IPS-15b (cell line): ENCODE data around the gene PMAIP1.

Source experiments
- H3K27me3 ChIP-seq: one replicate; pipeline ENCODE4 v1.6.1; 2013; ENCODE audit warnings: low read length; ENCODE audit not compliant: control insufficient read depth, insufficient read depth
- H3K36me3 ChIP-seq: one replicate; pipeline ENCODE4 v1.6.1; 2013; ENCODE audit warnings: low read length; ENCODE audit not compliant: control insufficient read depth, insufficient read depth
- H3K4me1 ChIP-seq: one replicate; pipeline ENCODE4 v1.6.1; 2013; ENCODE audit warnings: mild to moderate bottlenecking, low read length; ENCODE audit not compliant: control insufficient read depth, insufficient read depth
- H3K4me3 ChIP-seq: one replicate; pipeline ENCODE4 v1.5.1; 2013; ENCODE audit warnings: low read depth, low read length
- H3K9ac ChIP-seq: one replicate; pipeline ENCODE4 v1.6.1; 2013; ENCODE audit warnings: low read depth, mild to moderate bottlenecking, low read length
- H3K9me3 ChIP-seq: one replicate; pipeline ENCODE4 v1.6.1; 2013; ENCODE audit warnings: mild to moderate bottlenecking, low read length; ENCODE audit not compliant: control insufficient read depth, insufficient read depth

PMAIP1 gene

GRCh38 chr18:59921384-59921891 is 21.6 kb downstream of the PMAIP1 start:
- Histone ChIP-seq H3K36me3 (no peaks in the 10 kb centered on the region), H3K27me3 (no peaks in the 10 kb centered on the region), H3K9ac (no peak overlapping the region), H3K4me1 (no peaks in the 10 kb centered on the region), H3K4me3 (no peak overlapping the region), H3K9me3 (no peaks in the 10 kb centered on the region)

- H3K9ac ChIP-seq, result no peak overlapping the region
- no peaks in the 10 kb centered on the region for H3K9me3 ChIP-seq
- no peaks in the 10 kb centered on the region for H3K4me1 ChIP-seq
- H3K27me3 ChIP-seq, result no peaks in the 10 kb centered on the region
- H3K4me3 ChIP-seq, result no peak overlapping the region
- no peaks in the 10 kb centered on the region for H3K36me3 ChIP-seq
Measured at GRCh38 chr18:59923539-59924196, 23.9 kb downstream of the PMAIP1 start.

- Histone ChIP-seq H3K9ac (no peak overlapping the region), H3K4me1 (no peaks in the 10 kb centered on the region), H3K4me3 (no peak overlapping the region), H3K27me3 (no peaks in the 10 kb centered on the region), H3K36me3 (no peaks in the 10 kb centered on the region), H3K9me3 (no peaks in the 10 kb centered on the region)
Measured at GRCh38 chr18:59926131-59926530, 26.3 kb downstream of the PMAIP1 start.

GRCh38 chr18:59927246-59927825 is 27.5 kb downstream of the PMAIP1 start:
- H3K9me3 ChIP-seq, result no peaks in the 10 kb centered on the region
- no peaks in the 10 kb centered on the region for H3K36me3 ChIP-seq
- H3K27me3 ChIP-seq, result no peaks in the 10 kb centered on the region
- no peaks in the 10 kb centered on the region for H3K4me1 ChIP-seq
- no peak overlapping the region for H3K9ac ChIP-seq
- H3K4me3 ChIP-seq, result no peak overlapping the region

GRCh38 chr18:59928201-59928600 is 28.4 kb downstream of the PMAIP1 start:
- Histone ChIP-seq H3K9me3 (no peaks in the 10 kb centered on the region), H3K9ac (no peak overlapping the region), H3K27me3 (no peaks in the 10 kb centered on the region), H3K4me3 (no peak overlapping the region), H3K36me3 (no peaks in the 10 kb centered on the region), H3K4me1 (no peaks in the 10 kb centered on the region)

- Histone ChIP-seq H3K4me1 (no peaks in the 10 kb centered on the region), H3K27me3 (no peaks in the 10 kb centered on the region), H3K36me3 (no peaks in the 10 kb centered on the region), H3K9me3 (no peaks in the 10 kb centered on the region), H3K4me3 (no peak overlapping the region), H3K9ac (no peak overlapping the region)
Measured at GRCh38 chr18:59929621-59930295, 30.0 kb downstream of the PMAIP1 start.

GRCh38 chr18:59932401-59932800 is 32.6 kb downstream of the PMAIP1 start:
- H3K9ac ChIP-seq, result no peak overlapping the region
- H3K4me3 ChIP-seq, result no peak overlapping the region
- no peaks in the 10 kb centered on the region for H3K4me1 ChIP-seq
- H3K36me3 ChIP-seq, result no peaks in the 10 kb centered on the region
- no peaks in the 10 kb centered on the region for H3K9me3 ChIP-seq
- H3K27me3 ChIP-seq, result no peaks in the 10 kb centered on the region

GRCh38 chr18:59938676-59939075 is 38.9 kb downstream of the PMAIP1 start:
- Histone ChIP-seq H3K9ac (no peak overlapping the region), H3K36me3 (no peaks in the 10 kb centered on the region), H3K27me3 (no peaks in the 10 kb centered on the region), H3K4me3 (no peak overlapping the region), H3K9me3 (no peaks in the 10 kb centered on the region), H3K4me1 (no peaks in the 10 kb centered on the region)

GRCh38 chr18:59939127-59939526 is 39.3 kb downstream of the PMAIP1 start:
- no peaks in the 10 kb centered on the region for H3K9me3 ChIP-seq
- H3K4me3 ChIP-seq, result no peak overlapping the region
- H3K9ac ChIP-seq, result no peak overlapping the region
- no peaks in the 10 kb centered on the region for H3K36me3 ChIP-seq
- no peaks in the 10 kb centered on the region for H3K4me1 ChIP-seq
- H3K27me3 ChIP-seq, result no peaks in the 10 kb centered on the region

- Histone ChIP-seq H3K4me1 (no peaks in the 10 kb centered on the region), H3K9me3 (no peaks in the 10 kb centered on the region), H3K27me3 (no peaks in the 10 kb centered on the region), H3K4me3 (no peak overlapping the region), H3K9ac (no peak overlapping the region), H3K36me3 (no peaks in the 10 kb centered on the region)
Measured at GRCh38 chr18:59940068-59940467, 40.3 kb downstream of the PMAIP1 start.

GRCh38 chr18:59941331-59941730 is 41.5 kb downstream of the PMAIP1 start:
- H3K36me3 ChIP-seq, result no peaks in the 10 kb centered on the region
- H3K4me1 ChIP-seq, result no peaks in the 10 kb centered on the region
- no peaks in the 10 kb centered on the region for H3K9me3 ChIP-seq
- no peaks in the 10 kb centered on the region for H3K27me3 ChIP-seq
- H3K9ac ChIP-seq, result no peak overlapping the region
- H3K4me3 ChIP-seq, result no peak overlapping the region

- no peaks in the 10 kb centered on the region for H3K36me3 ChIP-seq
Measured at GRCh38 chr18:59942601-59943000, 42.8 kb downstream of the PMAIP1 start.

More at GRCh38 chr18:59942601-59943000, 42.8 kb downstream of the PMAIP1 start:
- Histone ChIP-seq H3K9me3 (no peaks in the 10 kb centered on the region), H3K9ac (no peak overlapping the region), H3K4me3 (no peak overlapping the region), H3K4me1 (no peaks in the 10 kb centered on the region), H3K27me3 (no peaks in the 10 kb centered on the region)
